NCI-H82 (cell line): ENCODE results near the gene AMZ1.

Source experiments
- DNase-seq: peaks from one replicate; lab custom pipeline; 2025; lab: John Stamatoyannopoulos, UW

The AMZ1 gene

DNA sequence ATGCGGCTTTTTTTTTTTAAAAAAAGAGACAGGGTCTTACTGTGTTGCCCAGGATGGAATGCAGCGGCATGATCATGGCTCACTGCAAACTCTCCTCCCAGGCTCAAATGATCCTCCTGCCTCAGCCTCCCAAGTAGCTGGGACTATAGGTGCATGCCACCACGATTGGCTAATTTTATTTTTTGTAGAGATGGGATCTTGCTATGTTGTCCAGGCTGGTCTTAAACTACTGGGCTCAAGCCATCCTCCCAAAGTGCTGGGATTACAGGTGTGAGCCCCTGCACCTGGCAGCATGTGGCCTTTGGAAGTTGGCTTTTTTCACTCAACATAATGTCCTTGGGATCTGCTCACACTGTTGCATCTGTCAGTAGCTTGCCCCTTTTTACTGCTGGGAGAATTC, 65.1 kb downstream of the AMZ1 start:
- no peak for DNase-seq

DNA sequence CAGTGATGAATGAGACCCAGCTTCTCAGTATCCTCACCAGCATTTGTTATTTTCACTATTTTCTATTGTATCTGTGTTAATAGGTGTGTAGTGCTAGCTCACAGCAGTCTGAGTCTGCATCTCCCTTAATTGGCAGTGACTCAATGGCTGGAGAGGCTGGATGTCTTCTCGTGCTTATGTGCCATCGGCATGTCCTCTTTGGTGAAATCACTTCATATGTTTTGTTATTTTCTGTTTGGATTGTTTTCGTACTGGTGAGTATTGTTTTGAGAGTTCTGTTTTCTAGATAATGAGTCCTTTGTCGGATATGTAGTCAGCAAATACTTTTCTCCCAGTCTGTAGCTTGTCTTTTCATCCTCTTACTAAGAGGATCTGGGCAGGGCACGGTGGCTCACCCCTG, 66.1 kb downstream of the AMZ1 start:
- DNase-seq: no peak

DNA sequence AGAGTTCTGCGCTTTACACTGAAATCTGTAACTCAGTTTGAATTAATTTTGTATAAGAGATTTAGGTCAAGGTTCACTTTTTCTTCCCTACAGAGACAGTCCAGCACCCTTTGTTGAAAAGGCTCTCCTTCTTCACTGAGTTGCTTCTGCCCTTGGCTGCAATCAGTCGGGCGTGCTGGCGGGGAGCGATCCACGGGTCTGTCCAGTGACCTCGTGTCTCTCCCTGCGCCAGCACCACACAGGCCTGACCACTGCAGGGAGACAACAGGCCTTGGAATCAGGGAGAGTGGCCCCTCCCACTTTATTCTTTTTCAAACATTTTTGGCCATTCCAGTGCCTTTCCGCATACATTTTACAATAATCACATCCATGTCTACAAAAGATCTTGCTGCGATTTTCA, 66.9 kb downstream of the AMZ1 start:
- DNase-seq: no peak

DNA sequence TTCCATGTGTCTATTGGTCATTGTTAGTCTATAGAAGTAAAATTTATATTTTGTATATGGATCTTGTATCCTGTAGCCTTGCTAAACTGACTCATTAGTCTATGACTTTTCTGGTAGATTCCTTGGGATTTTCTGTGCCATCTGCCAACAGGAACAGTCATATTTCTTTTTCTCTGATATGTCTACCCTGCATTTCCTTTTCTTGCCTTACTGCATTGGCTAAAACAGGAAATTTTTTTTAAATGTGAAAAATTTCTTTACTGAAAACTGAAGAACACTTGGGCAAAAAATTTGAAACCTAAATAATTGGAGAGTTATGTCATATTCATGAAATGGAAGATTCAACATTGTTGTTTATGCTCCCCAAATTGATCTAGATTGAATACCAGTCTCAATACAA, 67.5 kb downstream of the AMZ1 start:
- DNase-seq: no peak

DNA sequence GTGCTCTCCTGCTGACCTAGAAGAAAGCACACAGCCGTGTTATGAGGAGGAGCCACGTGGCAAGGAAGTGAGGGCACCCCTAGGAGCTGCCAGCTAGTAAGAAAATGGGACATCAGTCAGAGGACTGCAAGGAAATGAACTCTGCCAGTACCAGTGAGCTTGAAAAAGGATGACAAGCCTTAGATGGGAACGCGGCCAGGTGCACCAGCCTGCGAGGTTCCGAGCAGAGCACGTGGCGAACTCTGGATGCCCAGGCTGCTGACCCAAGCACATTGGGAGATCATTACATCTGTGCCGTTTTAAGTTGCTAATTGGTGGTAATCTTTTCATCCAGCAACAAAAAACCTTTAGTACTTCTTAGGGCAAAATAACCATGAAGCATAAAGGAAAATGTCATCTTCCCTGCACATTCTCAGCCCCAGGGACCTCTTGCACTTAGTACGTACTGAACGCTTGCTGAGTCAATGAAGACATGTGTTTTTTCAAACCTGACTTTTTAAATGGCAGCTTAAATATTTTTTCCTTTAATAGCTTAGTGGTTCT, 69.4 kb downstream of the AMZ1 start:
- no peak for DNase-seq

DNA sequence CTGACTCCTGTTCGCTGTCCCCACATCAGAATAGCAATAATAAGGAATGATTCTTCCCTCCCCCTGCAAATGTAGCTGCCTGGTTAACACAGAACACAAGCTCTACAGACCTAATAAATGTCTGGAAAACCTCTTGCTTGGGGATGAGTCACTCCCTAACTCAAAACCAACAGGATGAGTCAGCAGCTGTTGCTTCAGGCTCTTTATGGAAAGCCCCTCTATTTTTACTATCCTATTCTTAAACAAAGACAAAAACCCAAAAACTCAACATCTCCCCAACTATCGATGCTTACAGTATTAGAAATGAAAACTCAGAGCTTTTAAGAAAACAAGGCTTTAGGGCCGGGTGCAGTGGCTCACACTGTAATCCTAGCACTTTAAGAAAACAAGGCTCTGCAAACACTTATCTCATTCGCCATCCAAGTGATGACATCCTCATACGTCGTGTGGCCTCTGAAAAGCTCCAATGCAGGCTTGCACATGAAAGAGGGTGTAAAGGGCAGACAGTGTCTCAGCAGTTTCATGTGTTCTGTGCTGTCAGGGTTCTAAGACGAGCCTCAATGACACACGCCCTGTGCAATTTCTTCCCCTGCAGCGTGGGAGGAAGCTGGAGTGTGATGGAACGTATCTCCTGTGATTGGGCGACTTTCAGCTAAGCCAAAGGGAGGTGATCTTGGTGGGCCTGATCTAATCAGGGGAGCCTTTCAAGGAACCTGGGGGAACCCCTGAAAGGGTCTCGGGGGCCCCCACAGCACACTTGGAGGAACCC, 70.1 kb downstream of the AMZ1 start:
- DNase-seq: peak; percentile 48

DNA sequence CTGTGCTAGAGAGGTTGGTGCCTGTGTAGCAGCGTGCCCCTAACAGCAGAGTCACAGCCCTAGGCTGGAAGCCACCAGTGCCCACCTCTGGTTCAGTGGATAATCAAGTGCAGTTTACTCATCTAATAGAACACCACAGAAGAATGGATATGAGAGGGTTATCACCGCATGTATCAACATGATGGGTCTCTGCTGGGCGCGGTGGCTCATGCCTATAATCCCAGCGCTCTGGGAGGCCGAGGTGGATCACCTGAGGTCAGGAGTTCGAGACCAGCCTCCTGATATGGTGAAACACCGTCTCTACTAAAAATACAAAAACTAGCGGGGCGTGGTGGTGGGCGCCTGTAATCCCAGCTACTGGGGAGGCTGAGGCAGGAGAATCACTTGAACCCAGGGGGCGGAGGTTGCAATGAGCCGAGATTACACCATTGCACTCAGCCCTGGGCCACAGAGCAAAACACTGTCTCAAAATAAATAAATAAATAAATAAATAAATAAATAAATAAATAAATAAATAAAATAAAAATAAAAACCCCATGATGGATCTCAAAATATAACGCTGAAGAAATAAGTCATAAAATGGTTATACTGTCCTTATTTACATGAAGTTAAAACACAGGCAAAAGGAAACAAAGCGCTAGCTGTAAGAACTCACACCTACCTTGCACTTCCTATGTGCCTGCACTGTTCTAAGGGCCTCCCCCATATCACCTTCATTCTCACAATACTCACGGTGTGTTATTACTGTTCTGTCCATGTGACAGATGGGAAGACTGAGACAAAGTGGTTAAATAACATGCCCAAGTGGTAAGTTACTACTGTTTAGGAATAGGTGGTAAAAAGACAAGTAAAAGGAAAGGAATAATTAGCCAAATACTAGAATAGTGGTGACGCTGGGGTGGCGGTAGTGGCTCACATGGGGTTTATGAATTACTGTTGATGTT, 70.9 kb downstream of the AMZ1 start:
- no peak for DNase-seq

DNA sequence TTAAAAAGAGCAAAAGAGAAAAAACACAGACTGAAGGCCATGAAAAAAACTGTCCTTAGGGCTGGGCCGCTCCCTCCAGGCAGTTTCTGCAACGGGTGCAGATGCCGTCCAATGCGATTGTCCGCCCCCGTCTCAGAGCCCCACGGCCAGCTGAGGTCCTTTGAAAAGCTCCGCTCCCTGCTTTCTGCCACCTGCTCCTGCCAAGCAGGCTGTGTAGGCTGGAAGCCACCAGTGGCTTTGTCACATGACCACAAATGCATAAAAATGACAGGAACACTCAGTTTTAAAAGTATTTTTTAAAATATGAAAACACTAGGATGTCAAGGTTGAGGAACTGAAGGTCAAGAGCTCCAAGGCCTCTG, 71.7 kb downstream of the AMZ1 start:
- no peak for DNase-seq

DNA sequence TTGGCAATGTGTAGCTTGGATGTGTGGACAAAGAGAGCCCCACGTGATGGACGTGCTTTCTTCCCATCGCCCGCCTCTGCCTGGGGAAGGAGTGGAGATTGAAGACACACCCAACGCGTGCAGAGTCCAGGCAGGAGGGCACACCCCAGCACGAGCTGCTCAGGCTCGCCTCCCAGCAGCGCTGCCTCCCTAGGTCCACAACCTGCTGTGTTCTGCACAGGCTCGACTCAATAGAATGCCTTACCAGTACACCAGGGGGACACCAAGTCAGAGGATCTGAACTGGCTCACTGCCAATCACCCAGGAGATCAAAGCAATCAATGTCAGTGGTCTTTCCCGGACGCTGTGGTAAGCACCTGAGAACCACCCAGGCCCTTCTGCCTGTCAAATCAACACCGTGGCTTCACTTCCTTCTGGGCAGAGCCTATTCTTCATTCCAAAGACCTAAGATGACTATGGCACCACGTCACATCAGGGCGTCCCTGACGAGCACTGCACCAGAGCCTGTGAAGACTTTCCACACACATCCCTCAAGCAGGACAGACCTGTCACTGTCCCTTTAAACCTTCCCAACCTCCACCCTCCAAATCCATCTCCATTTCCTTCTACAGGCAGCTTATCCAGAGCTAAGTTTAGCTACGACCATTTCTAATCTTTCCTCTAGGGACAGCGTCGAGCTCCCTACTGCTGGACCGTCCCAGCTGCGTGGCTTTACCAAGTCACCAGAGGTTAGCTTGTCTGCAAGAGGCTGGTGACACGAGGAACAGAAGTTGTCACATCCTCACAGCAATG, 72.3 kb downstream of the AMZ1 start:
- DNase-seq: peak; percentile 91

DNA sequence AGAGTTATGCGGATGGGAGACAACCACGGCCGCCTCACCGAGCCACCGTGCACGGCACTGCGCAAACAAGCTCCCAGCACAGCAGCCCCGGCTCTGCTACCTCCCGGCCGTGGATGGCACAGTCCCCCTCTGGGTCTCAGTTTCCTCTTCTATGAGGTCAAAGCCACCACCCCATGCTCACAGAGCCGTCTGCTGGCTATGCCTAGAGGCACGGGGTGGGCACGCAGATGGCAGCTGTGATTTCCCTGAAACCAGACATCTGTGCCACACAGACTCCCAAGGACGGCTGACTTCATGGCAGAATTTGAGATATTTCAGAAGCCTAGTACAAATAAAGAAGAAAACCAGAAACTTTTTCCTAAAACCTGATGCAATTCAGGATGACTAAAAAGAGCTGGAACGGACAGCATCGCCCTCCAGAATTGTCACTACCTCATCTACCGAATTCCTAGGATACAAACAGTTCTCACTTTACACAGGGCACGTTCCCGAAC, 73.2 kb downstream of the AMZ1 start:
- no peak for DNase-seq

DNA sequence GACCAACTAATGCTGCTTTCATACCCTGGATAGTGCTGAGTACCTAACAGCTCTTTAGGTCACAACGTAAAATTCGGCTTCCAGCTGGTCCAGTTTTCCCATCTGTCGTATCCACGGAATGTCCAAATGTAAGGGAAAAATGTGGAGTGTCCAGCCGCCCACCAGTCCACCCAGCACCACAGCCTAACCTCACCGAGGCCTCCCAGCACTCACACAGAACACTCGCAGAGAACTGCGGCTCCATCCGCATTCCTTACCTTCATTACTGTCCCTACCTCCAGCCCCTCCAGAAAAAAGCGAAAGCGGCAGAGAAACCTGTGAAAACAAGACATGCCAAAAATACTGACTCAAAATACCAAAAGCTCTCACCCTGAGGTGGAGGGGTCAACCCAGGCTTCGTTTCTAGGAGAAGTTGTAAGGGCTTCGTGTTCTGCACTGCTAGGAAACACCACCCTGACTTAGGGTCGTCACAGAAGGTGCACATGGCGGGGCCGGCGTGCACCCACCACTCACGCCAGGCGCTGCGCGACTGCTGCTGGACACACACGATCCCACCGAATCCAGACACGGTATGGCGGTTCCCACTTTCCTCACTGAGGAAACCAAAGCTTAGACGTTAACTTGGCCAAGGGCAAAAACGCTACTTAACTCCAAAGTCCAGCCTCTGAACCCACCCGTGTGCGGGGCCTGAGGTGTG, 73.9 kb downstream of the AMZ1 start:
- DNase-seq: no peak

DNA sequence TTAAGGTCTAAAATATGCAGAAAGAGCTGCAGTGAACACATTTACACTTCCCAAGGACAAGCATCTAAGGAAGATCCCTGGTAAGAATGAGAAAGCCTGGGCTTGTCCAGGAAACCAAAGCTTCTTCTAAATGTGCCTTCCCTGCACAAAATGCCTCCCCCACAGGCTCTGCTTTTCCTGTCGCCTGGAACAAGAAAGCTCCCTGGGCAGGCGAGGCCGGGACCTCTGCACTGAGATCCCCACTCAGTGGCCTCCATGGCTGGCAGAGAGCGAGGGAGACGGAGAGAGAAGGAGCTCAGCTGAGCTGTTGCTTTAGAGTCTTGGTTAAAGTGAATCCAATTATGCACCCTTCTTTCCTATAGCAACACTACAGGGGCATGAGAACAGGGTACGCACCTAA, 75.6 kb downstream of the AMZ1 start:
- DNase-seq: peak; percentile 15

DNA sequence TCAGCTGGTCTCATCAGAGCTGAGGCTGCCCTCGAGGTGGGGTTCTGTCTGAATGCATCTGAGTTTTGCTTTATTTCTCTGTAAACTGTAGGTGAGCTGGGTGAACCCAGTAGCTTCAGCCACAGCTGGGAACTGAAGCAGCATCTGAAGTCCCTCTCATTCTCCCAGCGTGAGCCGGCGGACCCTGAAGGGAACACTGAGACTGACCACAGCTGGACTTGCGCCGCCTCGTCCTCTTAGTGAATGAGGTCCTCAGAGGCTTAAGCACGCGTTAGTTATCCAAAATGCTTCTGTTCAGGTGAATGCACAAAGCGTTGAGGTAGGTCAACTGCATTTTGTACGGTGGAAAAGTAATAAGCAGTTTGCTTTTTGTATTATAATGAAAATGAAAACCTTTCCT, 76.6 kb downstream of the AMZ1 start:
- no peak for DNase-seq
